Glutamatergic neuron (in vitro differentiated cells): ENCODE results near the gene SRPK2. TPM values are rescaled to one million over a fixed set of nuclear protein-coding genes. Genes with fewer than 3 reads are reported as not detected.
"Not testable (repeated sequence)": the region's sequence is repeated elsewhere in the genome, so short reads cannot be mapped to it uniquely, and the experiment has no call there.

Experiments used
- DNase-seq: peaks from one replicate; pipeline ENCODE4 v3.0.0; 2022
- H3K27ac Mint-ChIP-seq: one replicate; pipeline ENCODE4 v1.8.0; 2020; ENCODE audit warnings: mild to moderate bottlenecking, mixed read lengths, inconsistent platforms; ENCODE audit not compliant: unreplicated experiment
- H3K27me3 Mint-ChIP-seq: one replicate; pipeline ENCODE4 v1.8.0; 2020; ENCODE audit warnings: mild to moderate bottlenecking, moderate library complexity, mixed read lengths, inconsistent platforms; ENCODE audit not compliant: unreplicated experiment
- H3K36me3 Mint-ChIP-seq: one replicate; pipeline ENCODE4 v1.8.0; 2020; ENCODE audit warnings: mild to moderate bottlenecking, mixed read lengths, inconsistent platforms; ENCODE audit not compliant: unreplicated experiment
- H3K4me1 Mint-ChIP-seq: one replicate; pipeline ENCODE4 v1.8.0; 2020; ENCODE audit warnings: mild to moderate bottlenecking, low read depth, mixed read lengths, inconsistent platforms; ENCODE audit not compliant: unreplicated experiment
- H3K4me3 Mint-ChIP-seq: one replicate; pipeline ENCODE4 v1.8.0; 2020; ENCODE audit warnings: mild to moderate bottlenecking, mixed read lengths, inconsistent platforms; ENCODE audit not compliant: unreplicated experiment
- H3K9me3 Mint-ChIP-seq: one replicate; pipeline ENCODE4 v1.8.0; 2020; ENCODE audit warnings: mild to moderate bottlenecking, moderate library complexity, mixed read lengths, inconsistent platforms; ENCODE audit not compliant: unreplicated experiment
- CTCF ChIP-seq: fragments of 200-600 bp; sonication (generic); IDR thresholded peaks from one replicate; pipeline ENCODE4 v1.5.0; 2021; ENCODE audit not compliant: partially characterized antibody, unreplicated experiment
- total RNA-seq: library from RNA; stranded (reverse); fragmentation: NEBNext Ultra II Directional; extraction: Animal tissue kit (Norgen Biotek cat#: 25700); gene quantifications from one replicate; pipeline ENCODE4 v1.2.1, GENCODE V29; 2021; ENCODE audit not compliant: unreplicated experiment

SRPK2 gene
- total RNA-seq, 1 donor from 2014 or later = 131 TPM

GRCh38 chr7:105423987-105424386 lies 35.3 kb upstream of the SRPK2 start:
- DNase-seq = no peak
- Mint-ChIP-seq H3K27ac (no peak overlapping the region), H3K36me3 (no peaks in the 10 kb centered on the region), H3K4me3 (no peak overlapping the region), H3K27me3 (no peaks in the 10 kb centered on the region), H3K9me3 (no peaks in the 10 kb centered on the region), H3K4me1 (no peaks in the 10 kb centered on the region)
- no peak for TF ChIP-seq CTCF

- TF ChIP-seq CTCF = no peak
- H3K9me3 Mint-ChIP-seq = peaks cover 5% of the 10 kb centered on the region
- H3K27me3 Mint-ChIP-seq = peaks cover 2% of the 10 kb centered on the region
- H3K4me1 Mint-ChIP-seq = peaks cover 5% of the 10 kb centered on the region
- H3K4me3 Mint-ChIP-seq = no peak overlapping the region
- no peak for DNase-seq
- no peaks in the 10 kb centered on the region for H3K36me3 Mint-ChIP-seq
- no peak overlapping the region for H3K27ac Mint-ChIP-seq
Observed at GRCh38 chr7:105413887-105414437, 25.2 kb upstream of the SRPK2 start.

- not testable (repeated sequence) for H3K9me3 Mint-ChIP-seq, H3K4me1 Mint-ChIP-seq, DNase-seq, H3K27ac Mint-ChIP-seq, H3K27me3 Mint-ChIP-seq, H3K4me3 Mint-ChIP-seq, H3K36me3 Mint-ChIP-seq
Observed at GRCh38 chr7:105410774-105411173, 22.1 kb upstream of the SRPK2 start.

- H3K27ac Mint-ChIP-seq = peak overlapping the region; percentile 84
- not testable (repeated sequence) for H3K36me3 Mint-ChIP-seq, H3K4me1 Mint-ChIP-seq, H3K4me3 Mint-ChIP-seq, H3K9me3 Mint-ChIP-seq, DNase-seq, H3K27me3 Mint-ChIP-seq
Observed at GRCh38 chr7:105409775-105410174, 21.1 kb upstream of the SRPK2 start.

GRCh38 chr7:105408791-105409410 lies 20.2 kb upstream of the SRPK2 start:
- Mint-ChIP-seq H3K9me3 (peaks cover 5% of the 10 kb centered on the region), H3K27me3 (no peaks in the 10 kb centered on the region), H3K27ac (peak overlapping the region; percentile 84), H3K36me3 (no peaks in the 10 kb centered on the region), H3K4me1 (peaks cover 5% of the 10 kb centered on the region), H3K4me3 (no peak overlapping the region)
- no peak for TF ChIP-seq CTCF
- no peak for DNase-seq

GRCh38 chr7:105403128-105403527 lies 14.4 kb upstream of the SRPK2 start:
- Mint-ChIP-seq H3K4me3 (no peak overlapping the region), H3K4me1 (no peaks in the 10 kb centered on the region), H3K27me3 (no peaks in the 10 kb centered on the region), H3K36me3 (no peaks in the 10 kb centered on the region), H3K27ac (no peak overlapping the region), H3K9me3 (no peaks in the 10 kb centered on the region)
- no peak for DNase-seq
- no peak for TF ChIP-seq CTCF
